ENCODE results near the gene CENPU.

DNA sequence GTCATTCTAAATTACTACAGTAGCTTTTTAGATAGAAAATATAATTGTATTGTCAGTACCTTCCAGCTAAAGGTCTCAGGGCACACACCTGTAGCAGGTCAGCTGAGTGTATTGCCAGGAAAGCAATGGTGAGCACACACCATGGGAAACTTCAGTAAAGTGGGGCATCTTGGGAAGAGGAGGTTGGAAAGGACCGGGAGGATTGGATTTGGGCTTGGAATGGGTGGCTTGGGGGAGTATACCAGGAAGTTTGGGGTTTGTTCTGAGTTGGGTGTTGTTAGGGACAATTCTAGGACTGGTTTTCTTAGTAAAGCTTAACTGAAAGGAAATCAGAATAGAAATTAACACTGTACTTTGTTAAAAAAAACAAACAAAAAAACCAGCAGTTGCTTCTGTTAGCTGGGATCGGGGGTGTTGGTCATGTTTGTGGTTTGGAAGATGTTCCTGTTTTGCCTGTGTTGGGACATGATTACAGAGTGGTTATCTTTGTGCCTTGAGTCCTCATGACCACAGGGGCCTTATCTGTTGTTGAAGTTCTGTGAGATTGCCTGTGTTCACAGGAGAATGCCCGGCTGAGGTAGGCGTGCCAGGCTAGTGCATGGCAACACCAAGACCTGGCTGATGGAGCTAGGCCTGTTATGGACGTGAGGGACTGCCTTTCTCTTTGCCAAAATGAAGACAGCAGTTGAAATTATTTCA lies 49.3 kb downstream of the CENPU start:
- TF ChIP-seq, protein P1, sequence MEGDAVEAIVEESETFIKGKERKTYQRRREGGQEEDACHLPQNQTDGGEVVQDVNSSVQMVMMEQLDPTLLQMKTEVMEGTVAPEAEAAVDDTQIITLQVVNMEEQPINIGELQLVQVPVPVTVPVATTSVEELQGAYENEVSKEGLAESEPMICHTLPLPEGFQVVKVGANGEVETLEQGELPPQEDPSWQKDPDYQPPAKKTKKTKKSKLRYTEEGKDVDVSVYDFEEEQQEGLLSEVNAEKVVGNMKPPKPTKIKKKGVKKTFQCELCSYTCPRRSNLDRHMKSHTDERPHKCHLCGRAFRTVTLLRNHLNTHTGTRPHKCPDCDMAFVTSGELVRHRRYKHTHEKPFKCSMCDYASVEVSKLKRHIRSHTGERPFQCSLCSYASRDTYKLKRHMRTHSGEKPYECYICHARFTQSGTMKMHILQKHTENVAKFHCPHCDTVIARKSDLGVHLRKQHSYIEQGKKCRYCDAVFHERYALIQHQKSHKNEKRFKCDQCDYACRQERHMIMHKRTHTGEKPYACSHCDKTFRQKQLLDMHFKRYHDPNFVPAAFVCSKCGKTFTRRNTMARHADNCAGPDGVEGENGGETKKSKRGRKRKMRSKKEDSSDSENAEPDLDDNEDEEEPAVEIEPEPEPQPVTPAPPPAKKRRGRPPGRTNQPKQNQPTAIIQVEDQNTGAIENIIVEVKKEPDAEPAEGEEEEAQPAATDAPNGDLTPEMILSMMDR (tag by site-specific recombination; IDR thresholded peaks at IDR 0.05) = no peak
- TF ChIP-seq, protein P2, sequence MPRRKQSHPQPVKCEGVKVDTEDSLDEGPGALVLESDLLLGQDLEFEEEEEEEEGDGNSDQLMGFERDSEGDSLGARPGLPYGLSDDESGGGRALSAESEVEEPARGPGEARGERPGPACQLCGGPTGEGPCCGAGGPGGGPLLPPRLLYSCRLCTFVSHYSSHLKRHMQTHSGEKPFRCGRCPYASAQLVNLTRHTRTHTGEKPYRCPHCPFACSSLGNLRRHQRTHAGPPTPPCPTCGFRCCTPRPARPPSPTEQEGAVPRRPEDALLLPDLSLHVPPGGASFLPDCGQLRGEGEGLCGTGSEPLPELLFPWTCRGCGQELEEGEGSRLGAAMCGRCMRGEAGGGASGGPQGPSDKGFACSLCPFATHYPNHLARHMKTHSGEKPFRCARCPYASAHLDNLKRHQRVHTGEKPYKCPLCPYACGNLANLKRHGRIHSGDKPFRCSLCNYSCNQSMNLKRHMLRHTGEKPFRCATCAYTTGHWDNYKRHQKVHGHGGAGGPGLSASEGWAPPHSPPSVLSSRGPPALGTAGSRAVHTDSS (tag by site-specific recombination; IDR thresholded peaks at IDR 0.05) = no peak
- TF ChIP-seq ZNF707 (tag by site-specific recombination; IDR thresholded peaks at IDR 0.05) (no peak), YY1 (tag by site-specific recombination; IDR thresholded peaks at IDR 0.05) (no peak), KLF9 (tag by site-specific recombination; IDR thresholded peaks at IDR 0.05; ENCODE audit: low read depth) (no peak), TRIM28 (IDR thresholded peaks at IDR 0.05; ENCODE audit: borderline replicate concordance, low read length) (no peak), ELK4 (IDR thresholded peaks at IDR 0.05; ENCODE audit: borderline replicate concordance, low read depth, low read length) (no peak), MEIS1 (CRISPR knock-in tag; IDR thresholded peaks at IDR 0.05; ENCODE audit: borderline replicate concordance) (no peak), ZNF791 (tag by site-specific recombination; IDR thresholded peaks at IDR 0.05) (no peak)

Data from HEK293 (cell line).